CD1c-positive myeloid dendritic cell (primary cell): ENCODE data around the gene FAM72A.
A peak's percentile ranks its signal among the peaks of the same experiment; 100 is the strongest.
"Not testable (repeated sequence)": the region's sequence is repeated elsewhere in the genome, so short reads cannot be mapped to it uniquely, and the experiment has no call there.

Experiments used
- DNase-seq: peaks from one replicate; pipeline ENCODE4 v3.0.0-alpha.2; 2016; ENCODE audit errors: extremely low spot score

FAM72A gene

DNA sequence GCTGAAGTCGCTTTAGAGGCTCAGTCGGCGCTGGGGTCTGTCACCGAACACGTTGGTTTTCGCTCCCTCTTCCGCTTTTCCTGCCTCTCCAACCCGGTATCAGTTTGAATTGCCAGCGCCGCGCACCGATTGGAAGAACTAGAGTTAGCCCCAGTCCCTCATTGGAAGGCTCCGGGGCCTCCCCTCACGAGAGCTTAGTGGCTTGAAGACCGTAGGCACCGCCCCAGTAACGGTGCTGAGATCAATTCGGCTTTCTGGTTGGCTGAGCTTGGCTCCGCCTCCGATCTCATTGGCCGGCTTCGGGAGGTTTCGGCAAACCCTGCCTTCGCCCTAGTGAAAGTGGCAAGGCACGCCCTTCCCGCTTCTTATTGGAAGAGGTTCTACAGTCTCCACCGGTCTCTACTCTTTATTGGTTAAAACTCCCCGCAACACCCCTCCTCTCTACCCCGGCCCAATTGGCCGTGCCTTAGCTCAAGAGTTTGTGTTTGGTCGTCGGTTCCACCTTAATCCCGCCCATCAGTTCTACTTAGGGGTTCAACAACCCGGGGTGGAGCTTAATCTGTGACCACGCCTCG lies at the start of gene FAM72A:
TSS of gene FAM72A (minus strand) at position 51 of the 575 bp plus-strand sequence. CDS start 814 bp downstream, outside the sequence.
- peak; percentile 98 for DNase-seq

DNA sequence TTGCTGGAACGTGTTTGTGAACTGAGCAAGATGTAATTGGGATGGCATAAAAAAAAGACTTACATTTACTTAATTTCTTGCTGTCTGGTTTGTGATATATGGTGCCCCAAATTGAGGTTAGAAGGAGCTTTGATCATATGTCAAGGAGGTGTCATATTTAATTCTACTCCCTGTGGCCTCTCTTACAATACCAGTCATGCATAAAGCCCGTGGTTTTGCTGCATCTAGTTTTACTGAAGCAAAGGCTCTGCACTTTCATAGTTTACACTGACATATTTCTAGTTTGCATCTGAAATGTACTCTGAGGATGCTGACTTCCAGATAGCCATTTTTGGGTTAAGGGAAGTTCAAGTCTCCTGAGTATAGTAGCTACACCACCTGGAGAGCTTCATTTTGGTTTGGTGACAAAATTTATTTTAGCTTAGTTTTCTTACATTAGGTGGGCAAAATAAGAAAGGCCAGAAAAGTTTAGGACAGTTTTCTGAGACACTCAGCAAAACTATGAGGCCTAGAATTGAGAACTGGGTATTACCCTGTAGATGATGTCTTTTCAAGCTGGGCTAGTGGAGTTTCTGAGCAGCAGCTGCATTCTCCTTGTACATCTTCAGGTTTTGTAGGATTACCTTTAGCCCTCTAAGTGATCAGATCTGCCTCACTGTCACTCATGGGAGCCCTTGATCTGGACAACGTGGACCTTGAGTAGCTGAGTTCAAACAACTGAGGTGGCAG lies 48.5 kb upstream of the FAM72A start:
- DNase-seq: peak; percentile 0

DNA sequence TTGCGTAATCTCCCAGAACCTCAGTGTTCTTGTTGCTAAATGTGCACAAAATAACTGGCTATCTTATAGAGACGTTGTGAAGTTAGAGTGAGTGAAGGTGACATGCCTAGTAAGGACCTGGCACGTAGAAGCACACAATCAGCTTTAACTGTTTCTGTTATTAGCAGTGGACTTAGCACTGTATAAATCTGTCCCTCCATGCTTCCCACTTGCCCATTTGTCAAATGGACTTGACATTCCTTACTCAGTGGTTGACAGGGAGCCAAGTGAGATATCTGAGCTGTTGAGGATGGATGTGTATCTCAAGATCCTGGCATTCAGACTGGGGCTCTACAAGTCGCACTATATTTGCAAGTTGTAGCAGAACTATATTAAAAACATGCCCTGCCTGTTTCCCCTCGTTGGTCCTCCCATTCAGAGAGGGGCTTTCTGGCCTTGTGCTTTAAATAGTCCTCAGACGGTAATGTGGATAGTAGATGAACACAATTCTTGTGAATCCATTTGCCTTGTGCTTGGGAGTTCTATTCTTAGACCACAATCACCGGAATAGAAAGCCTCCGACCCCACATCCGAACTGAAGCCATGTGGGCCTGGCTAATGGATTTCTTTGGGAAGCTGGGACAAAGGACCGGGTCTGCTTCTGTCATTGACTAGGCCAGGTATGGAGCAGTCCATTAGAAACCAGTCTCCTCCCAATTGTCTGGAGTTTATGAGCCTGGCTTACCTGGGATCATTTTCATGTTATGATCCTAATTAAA lies 43.7 kb upstream of the FAM72A start:
- DNase-seq: not testable (repeated sequence)

DNA sequence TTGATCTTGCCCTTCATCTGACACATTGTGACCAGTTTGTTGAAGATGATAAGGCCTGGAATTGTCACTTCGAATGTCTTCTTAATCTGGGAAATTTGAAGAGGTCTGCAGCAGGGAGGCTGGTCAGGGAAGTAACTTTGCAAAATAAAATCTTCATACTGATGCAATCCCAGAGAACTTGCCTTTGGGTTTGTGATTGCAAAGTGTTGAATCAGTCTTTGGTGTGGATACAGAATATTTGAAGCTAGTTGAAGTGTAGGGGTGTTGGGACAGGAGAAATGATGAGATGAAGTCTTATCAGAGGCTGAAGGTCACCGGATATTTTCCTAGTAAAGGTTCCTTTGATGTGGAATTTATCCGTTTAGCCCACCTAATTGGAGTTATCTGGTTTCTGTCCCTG lies 42.8 kb upstream of the FAM72A start:
- DNase-seq: not testable (repeated sequence)

DNA sequence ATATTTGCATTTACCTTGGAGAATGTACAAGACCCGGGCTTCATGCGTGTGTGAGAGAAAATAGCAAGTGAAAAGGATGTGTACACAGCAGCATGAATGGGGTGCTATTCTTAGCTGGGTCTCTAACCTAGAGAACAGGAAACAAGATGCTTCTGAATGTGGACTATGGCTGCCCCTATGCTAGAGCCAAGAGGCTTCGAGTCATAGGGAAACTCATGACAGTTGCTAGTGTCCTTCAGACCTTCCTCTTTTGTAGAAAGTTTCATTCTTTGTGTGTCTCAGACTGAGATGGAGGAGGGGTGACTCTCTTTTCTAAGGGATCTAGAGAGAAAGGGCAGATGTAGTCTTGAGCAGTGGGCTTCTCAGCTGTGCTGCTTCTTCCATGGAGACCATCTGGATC lies 40.7 kb upstream of the FAM72A start:
- peak; percentile 75 for DNase-seq

GRCh38 chr1:206240288-206240687 lies 37.6 kb upstream of the FAM72A start:
- peak; percentile 58 for DNase-seq

DNA sequence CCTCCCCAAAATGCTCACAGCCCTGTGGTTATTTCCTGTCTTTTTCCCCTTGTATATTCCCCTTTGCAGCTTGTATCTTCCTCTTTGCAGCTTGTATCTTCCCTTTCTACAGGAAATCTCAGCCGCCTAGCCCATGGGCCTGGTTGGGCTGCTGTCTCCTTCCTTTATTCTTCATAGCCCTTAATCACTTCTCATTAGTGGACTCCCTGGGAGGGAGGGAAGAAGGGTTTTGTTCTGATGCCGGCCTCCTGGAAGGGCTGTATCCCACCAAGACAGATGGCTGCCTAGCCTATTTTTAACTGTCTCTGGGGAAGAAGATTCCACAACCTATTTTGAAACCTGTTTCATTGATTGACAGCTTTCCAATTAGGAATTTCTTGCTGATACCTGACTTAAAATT lies 32.6 kb upstream of the FAM72A start:
- not testable (repeated sequence) for DNase-seq

DNA sequence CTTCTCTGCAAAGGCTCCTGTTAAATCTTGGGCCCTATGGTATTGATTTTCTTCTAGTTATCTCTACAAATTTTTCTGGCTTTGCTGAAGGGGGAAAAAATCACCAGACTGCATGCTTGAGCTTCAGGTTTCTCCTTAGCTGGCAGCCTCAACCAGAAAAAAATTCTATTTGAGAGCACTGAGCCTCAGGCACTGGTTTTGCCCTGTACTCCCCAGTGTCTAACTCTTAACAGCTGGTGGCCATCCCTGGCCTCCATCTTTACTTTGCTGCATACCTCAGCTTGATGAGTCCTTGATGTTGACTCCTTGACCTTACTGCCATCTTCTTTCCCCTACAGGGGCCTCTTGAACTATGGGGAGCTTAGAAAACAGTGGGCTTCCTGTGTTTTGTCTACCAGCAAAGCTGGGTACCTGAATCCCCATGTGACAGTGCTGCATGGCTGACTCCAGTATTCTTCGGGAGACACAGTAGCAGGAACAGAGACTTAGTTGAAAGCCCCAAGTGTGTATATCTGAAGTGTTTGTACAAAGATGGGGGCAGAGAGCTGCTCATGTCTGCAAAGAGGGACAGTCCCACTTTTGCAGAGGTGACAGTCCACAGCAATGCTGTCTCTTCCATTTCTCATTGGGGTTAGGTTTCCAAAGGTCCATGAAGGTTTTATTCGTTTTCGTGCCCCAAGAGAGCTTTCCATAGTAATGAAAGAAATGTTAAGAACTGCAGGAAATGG lies 31.7 kb upstream of the FAM72A start:
- DNase-seq: not testable (repeated sequence)

GRCh38 chr1:206232970-206233645 lies 30.5 kb upstream of the FAM72A start:
- not testable (repeated sequence) for DNase-seq

GRCh38 chr1:206231989-206232388 lies 29.4 kb upstream of the FAM72A start:
- not testable (repeated sequence) for DNase-seq

DNA sequence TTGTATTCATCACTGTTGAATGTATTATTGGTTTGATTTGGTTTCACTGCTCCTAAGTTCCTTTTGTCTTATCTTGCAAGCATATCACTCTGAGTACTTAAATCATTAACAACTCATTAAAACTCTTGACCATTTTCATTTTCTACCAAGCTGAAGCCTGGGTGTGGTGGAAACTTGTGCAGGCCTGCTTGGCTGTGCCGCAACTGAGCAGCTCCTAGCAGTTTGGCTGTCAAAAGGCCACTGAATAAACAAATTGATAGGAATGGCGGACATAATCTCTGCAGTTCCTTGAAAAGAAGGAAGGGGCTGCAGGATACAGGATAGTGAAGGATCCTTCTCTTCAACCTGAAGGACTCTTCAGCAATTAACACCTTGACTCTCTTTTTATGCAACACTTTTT lies 26.6 kb upstream of the FAM72A start:
- DNase-seq: not testable (repeated sequence)

GRCh38 chr1:206226886-206227285 lies 24.2 kb upstream of the FAM72A start:
- not testable (repeated sequence) for DNase-seq

DNA sequence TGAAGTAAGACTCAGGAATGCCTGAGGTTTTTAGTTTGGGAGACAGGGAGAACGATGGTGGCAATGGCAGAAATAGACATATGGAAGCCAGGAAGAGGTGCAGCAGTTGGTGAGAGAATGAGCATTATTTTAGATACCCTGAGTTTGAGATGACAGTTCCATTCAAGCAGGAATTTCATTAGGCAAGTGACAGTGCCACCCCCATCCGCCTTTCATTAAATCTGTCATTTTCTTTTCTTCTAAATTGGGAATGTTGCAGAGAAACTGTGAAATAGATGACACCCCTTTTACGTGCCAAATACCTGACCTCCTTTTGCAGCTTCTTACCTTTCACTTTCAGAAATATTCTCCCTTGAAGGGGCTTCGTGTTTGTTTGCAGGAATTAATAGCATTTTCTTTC lies 22.7 kb upstream of the FAM72A start:
- DNase-seq: not testable (repeated sequence)

DNA sequence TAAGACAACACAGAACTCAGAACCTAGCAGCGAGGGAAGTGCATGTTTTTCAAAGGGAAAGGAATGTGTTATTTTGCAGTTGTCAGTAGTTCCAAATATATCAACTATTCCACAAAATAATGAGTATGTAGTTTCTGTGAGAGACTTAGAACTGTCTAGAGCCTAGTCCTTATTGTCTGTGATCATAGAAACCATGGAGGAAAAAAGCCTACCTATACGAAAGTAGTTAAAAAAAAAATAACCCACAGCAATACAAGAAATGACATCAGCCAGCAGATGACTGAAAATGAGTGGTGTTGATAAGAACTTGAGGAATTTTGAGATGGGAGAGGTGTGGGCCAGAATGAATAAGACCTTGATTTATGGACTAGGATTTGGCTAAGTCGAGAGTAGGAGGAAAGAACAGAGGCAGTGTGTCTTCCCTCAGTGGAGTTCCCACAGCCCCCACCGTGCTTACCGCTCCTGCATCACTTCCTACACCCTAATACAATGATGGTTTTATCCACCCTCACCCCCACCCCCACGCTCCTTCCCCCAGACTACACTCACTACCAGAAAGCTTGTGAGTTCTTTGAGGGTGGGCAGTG lies 21.6 kb upstream of the FAM72A start:
- DNase-seq: not testable (repeated sequence)

GRCh38 chr1:206221585-206221984 lies 18.9 kb upstream of the FAM72A start:
- not testable (repeated sequence) for DNase-seq

DNA sequence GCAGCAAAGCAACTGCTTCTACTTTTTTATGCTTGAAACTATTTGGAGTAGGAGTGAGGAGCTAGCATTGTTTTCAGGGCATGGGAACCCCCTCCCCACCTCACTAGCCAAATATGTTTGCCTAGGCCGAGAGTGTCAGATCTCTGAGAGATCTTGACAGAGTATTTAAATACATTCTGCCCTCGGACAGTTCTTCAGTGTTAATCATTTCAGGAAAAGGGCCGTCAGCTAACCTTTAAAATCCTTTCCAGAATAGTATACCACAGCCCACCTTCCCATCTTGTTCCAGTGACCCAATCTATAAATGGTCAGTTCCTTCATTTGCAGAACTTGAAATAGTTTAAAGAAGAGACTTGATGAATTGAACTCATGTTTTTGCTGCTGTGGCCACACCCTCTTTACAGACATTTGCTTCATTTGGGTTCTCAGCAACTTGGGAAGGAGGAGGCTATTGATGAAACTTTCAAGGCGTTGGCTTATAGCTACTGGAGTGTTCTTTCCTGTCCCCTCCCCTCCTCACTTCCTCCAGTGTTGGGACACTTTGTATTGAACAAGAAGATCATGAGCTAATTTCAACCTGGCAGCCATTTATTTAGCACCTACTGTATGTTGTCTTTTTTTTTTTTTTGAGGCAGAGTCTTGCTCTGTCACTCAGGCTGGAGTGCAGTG lies 17.8 kb upstream of the FAM72A start:
- DNase-seq: peak; percentile 42

GRCh38 chr1:206219514-206220331 lies 17.1 kb upstream of the FAM72A start:
- DNase-seq: not testable (repeated sequence)

- DNase-seq: not testable (repeated sequence)
Measured at GRCh38 chr1:206218765-206219164, 16.1 kb upstream of the FAM72A start.

- not testable (repeated sequence) for DNase-seq
Measured at GRCh38 chr1:206218285-206218684, 15.6 kb upstream of the FAM72A start.
